Measurements from ENCODE around the gene PCAT6.
A peak's percentile ranks its signal among the peaks of the same experiment; 100 is the strongest.

PCAT6 gene

GRCh38 chr1:202835548-202836072 is 24.9 kb downstream of the PCAT6 start:
- WGBS, 2 donors (ENCODE audit: extremely low coverage in 2 of 2, insufficient read length in 2 of 2, insufficient replicate concordance in 1 of 2): no CpG with 5 or more reads among the region's 3 CpGs
- peaks cover 2% of the 10 kb centered on the region for H3K79me1 ChIP-seq (ENCODE audit: low read depth, low read length)
- H3K4ac ChIP-seq (ENCODE audit: low read length): no peak overlapping the region

GRCh38 chr1:202836623-202837403 is 26.1 kb downstream of the PCAT6 start:
- Histone ChIP-seq H3K14ac (ENCODE audit: low read length) (no peak overlapping the region), H3K4ac (ENCODE audit: low read length) (no peak overlapping the region), H2BK5ac (ENCODE audit: low read length) (peak overlapping the region; percentile 36), H3K79me1 (ENCODE audit: low read depth, low read length) (peaks cover 2% of the 10 kb centered on the region), H3K4me1 (ENCODE audit: control insufficient read depth in 2 of 2, insufficient read depth in 1 of 2, low read depth in 1 of 2, low read length in 2 of 2) (peaks cover 0 to 4% of the 10 kb centered on the region in 2 donors), H3K23ac (ENCODE audit: low read depth, low read length, poor library complexity) (peak overlapping the region; percentile 62), H2AFZ (ENCODE audit: low read length) (no peak overlapping the region), H4K91ac (ENCODE audit: low read depth, low read length, poor library complexity) (no peak overlapping the region), H3K4me2 (ENCODE audit: insufficient read depth, low read length, poor library complexity, severe bottlenecking) (no peak overlapping the region), H3K9me3 (replicated peaks in 1 of 2; ENCODE audit: control insufficient read depth in 2 of 2, insufficient read depth in 1 of 2, low read depth in 1 of 2, low read length in 2 of 2) (no peaks in the 10 kb centered on the region), H3K18ac (ENCODE audit: low read length) (no peak overlapping the region), H2BK120ac (ENCODE audit: low read depth, low read length) (no peak overlapping the region), H2BK12ac (ENCODE audit: low read length) (no peak overlapping the region), H3K27ac (replicated peaks; ENCODE audit: low read length) (no peak overlapping the region), H2BK15ac (ENCODE audit: low read length) (peak overlapping the region; percentile 22), H2AK5ac (ENCODE audit: low read depth, low read length) (peak overlapping the region; percentile 34), H3K9ac (ENCODE audit: low read depth, low read length, poor library complexity) (no peak overlapping the region), H3K36me3 (replicated peaks in 1 of 2; ENCODE audit: control insufficient read depth in 2 of 2, insufficient read depth in 2 of 2, low read length in 2 of 2) (no peaks in the 10 kb centered on the region), H3K27me3 (ENCODE audit: control insufficient read depth in 3 of 3, insufficient read depth in 3 of 3, low read depth in 1 of 3, low read length in 3 of 3) (peaks cover 0 to 34% (median 3%) of the 10 kb centered on the region in 3 experiments), H4K8ac (ENCODE audit: low read depth, low read length) (no peak overlapping the region), H3K4me3 (ENCODE audit: low read length in 2 of 2) (no peak overlapping the region)
- WGBS, 2 donors (ENCODE audit: extremely low coverage in 2 of 2, insufficient read length in 2 of 2, insufficient replicate concordance in 1 of 2): no CpG with 5 or more reads among the region's 5 CpGs
- DNase-seq (ENCODE audit: low spot score): no peak

More at GRCh38 chr1:202835548-202836072, 24.9 kb downstream of the PCAT6 start:
- Histone ChIP-seq H2BK12ac (ENCODE audit: low read length) (no peak overlapping the region), H3K4me3 (ENCODE audit: low read length in 2 of 2) (no peak overlapping the region), H2AK5ac (ENCODE audit: low read depth, low read length) (peak overlapping the region; percentile 85), H3K18ac (ENCODE audit: low read length) (peak overlapping the region; percentile 61), H3K4me1 (ENCODE audit: control insufficient read depth in 2 of 2, insufficient read depth in 1 of 2, low read depth in 1 of 2, low read length in 2 of 2) (peaks cover 0 to 4% of the 10 kb centered on the region in 2 donors), H2BK5ac (ENCODE audit: low read length) (peak overlapping the region; percentile 84), H4K91ac (ENCODE audit: low read depth, low read length, poor library complexity) (no peak overlapping the region), H4K8ac (ENCODE audit: low read depth, low read length) (no peak overlapping the region), H3K23ac (ENCODE audit: low read depth, low read length, poor library complexity) (peak overlapping the region; percentile 90), H3K4me2 (ENCODE audit: insufficient read depth, low read length, poor library complexity, severe bottlenecking) (no peak overlapping the region), H2BK120ac (ENCODE audit: low read depth, low read length) (no peak overlapping the region), H2BK15ac (ENCODE audit: low read length) (peak overlapping the region; percentile 14), H3K36me3 (replicated peaks in 1 of 2; ENCODE audit: control insufficient read depth in 2 of 2, insufficient read depth in 2 of 2, low read length in 2 of 2) (no peaks in the 10 kb centered on the region), H3K9me3 (replicated peaks in 1 of 2; ENCODE audit: control insufficient read depth in 2 of 2, insufficient read depth in 1 of 2, low read depth in 1 of 2, low read length in 2 of 2) (no peaks in the 10 kb centered on the region), H2AFZ (ENCODE audit: low read length) (no peak overlapping the region), H3K27ac (replicated peaks; ENCODE audit: low read length) (no peak overlapping the region), H3K9ac (ENCODE audit: low read depth, low read length, poor library complexity) (no peak overlapping the region), H3K27me3 (ENCODE audit: control insufficient read depth in 3 of 3, insufficient read depth in 3 of 3, low read depth in 1 of 3, low read length in 3 of 3) (peaks cover 0 to 34% (median 0%) of the 10 kb centered on the region in 3 experiments), H3K14ac (ENCODE audit: low read length) (no peak overlapping the region)
- DNase-seq (ENCODE audit: low spot score): no peak

DNA sequence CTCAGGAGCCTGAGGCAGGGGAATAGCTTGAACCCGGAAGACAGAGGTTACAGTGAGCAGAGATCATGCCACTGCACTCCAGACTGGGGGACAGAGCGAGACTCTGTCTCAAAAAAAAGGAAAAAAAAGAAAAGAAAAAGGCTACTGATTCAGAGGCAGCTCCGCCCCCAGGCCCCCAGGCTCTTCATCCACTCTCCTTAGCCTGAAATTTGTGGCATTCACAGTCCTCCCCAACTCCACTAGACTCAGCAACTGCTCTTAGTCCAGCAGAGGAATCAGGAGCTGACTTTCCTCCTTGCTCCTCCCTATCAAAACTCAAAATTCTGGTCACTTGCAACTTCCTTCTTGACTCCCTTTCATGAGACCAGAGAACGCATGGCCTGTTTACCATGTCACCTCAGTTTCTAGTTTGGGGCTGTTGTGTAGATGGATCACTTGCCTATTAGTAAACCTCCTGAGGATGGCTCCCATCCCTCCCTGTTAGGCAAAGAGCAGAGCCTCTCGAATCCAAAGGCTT is 27.1 kb downstream of the PCAT6 start:
- Histone ChIP-seq H3K79me1 (ENCODE audit: low read depth, low read length) (peaks cover 2% of the 10 kb centered on the region), H3K9me3 (replicated peaks in 1 of 2; ENCODE audit: control insufficient read depth in 2 of 2, insufficient read depth in 1 of 2, low read depth in 1 of 2, low read length in 2 of 2) (no peaks in the 10 kb centered on the region), H4K8ac (ENCODE audit: low read depth, low read length) (no peak overlapping the region), H3K14ac (ENCODE audit: low read length) (no peak overlapping the region), H3K4me1 (ENCODE audit: control insufficient read depth in 2 of 2, insufficient read depth in 1 of 2, low read depth in 1 of 2, low read length in 2 of 2) (peaks cover 0 to 8% of the 10 kb centered on the region in 2 donors), H2BK12ac (ENCODE audit: low read length) (no peak overlapping the region), H4K91ac (ENCODE audit: low read depth, low read length, poor library complexity) (no peak overlapping the region), H3K23ac (ENCODE audit: low read depth, low read length, poor library complexity) (no peak overlapping the region), H3K4ac (ENCODE audit: low read length) (no peak overlapping the region), H2BK120ac (ENCODE audit: low read depth, low read length) (no peak overlapping the region), H2AK5ac (ENCODE audit: low read depth, low read length) (no peak overlapping the region), H3K27ac (replicated peaks; ENCODE audit: low read length) (no peak overlapping the region), H2AFZ (ENCODE audit: low read length) (peak overlapping the region; percentile 5), H3K9ac (ENCODE audit: low read depth, low read length, poor library complexity) (no peak overlapping the region), H3K4me2 (ENCODE audit: insufficient read depth, low read length, poor library complexity, severe bottlenecking) (no peak overlapping the region), H2BK5ac (ENCODE audit: low read length) (no peak overlapping the region), H2BK15ac (ENCODE audit: low read length) (no peak overlapping the region), H3K27me3 (ENCODE audit: control insufficient read depth in 3 of 3, insufficient read depth in 3 of 3, low read depth in 1 of 3, low read length in 3 of 3) (peaks cover 0 to 32% (median 3%) of the 10 kb centered on the region in 3 experiments), H3K18ac (ENCODE audit: low read length) (no peak overlapping the region), H3K4me3 (ENCODE audit: low read length in 2 of 2) (no peak overlapping the region), H3K36me3 (replicated peaks in 1 of 2; ENCODE audit: control insufficient read depth in 2 of 2, insufficient read depth in 2 of 2, low read length in 2 of 2) (no peaks in the 10 kb centered on the region)
- DNase-seq (ENCODE audit: low spot score): no peak
- WGBS, 2 donors (ENCODE audit: extremely low coverage in 2 of 2, insufficient read length in 2 of 2, insufficient replicate concordance in 1 of 2): no CpG with 5 or more reads among the region's 5 CpGs

DNA sequence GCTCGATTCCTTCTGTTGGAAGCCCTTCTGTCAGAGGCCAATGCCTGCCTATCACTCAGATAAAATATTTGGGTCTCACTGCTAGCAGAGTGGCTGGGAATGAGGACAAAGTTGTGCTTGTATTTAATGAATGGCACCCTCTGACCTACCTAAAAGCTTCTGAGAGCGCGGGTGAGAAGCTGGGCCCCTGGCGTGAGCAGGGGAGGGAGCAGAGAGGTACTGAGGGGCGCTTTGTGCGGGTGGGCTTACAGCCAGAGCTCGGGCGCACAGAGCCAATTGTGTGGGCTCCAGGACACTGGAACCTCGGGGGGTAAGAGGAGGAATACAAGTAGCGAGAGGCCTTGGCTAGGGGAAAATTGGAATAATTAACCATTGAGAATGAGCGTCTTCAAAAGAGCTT is 32.3 kb downstream of the PCAT6 start:
- no peak overlapping the region for H2BK12ac ChIP-seq (ENCODE audit: low read length)
- no peaks in the 10 kb centered on the region for H3K79me1 ChIP-seq (ENCODE audit: low read depth, low read length)
- H3K4me3 ChIP-seq (ENCODE audit: low read length in 2 of 2): no peak overlapping the region
- no peak overlapping the region for H2BK5ac ChIP-seq (ENCODE audit: low read length)
- no peak overlapping the region for H2BK15ac ChIP-seq (ENCODE audit: low read length)
- WGBS, 2 donors (ENCODE audit: extremely low coverage in 2 of 2, insufficient read length in 2 of 2, insufficient replicate concordance in 1 of 2): no CpG with 5 or more reads among the region's 11 CpGs
- no peak overlapping the region for H4K91ac ChIP-seq (ENCODE audit: low read depth, low read length, poor library complexity)
- peak overlapping the region; percentile 59 for H2AFZ ChIP-seq (ENCODE audit: low read length)
- peaks cover 0 to 3% (median 0%) of the 10 kb centered on the region in 3 experiments for H3K27me3 ChIP-seq (ENCODE audit: control insufficient read depth in 3 of 3, insufficient read depth in 3 of 3, low read depth in 1 of 3, low read length in 3 of 3)
- no peak overlapping the region for H3K9ac ChIP-seq (ENCODE audit: low read depth, low read length, poor library complexity)
- no peak overlapping the region for H2BK120ac ChIP-seq (ENCODE audit: low read depth, low read length)
- no peak overlapping the region for H2AK5ac ChIP-seq (ENCODE audit: low read depth, low read length)
- H3K9me3 ChIP-seq (replicated peaks in 1 of 2; ENCODE audit: control insufficient read depth in 2 of 2, insufficient read depth in 1 of 2, low read depth in 1 of 2, low read length in 2 of 2): no peaks in the 10 kb centered on the region
- no peak overlapping the region for H3K23ac ChIP-seq (ENCODE audit: low read depth, low read length, poor library complexity)
- H3K36me3 ChIP-seq (replicated peaks in 1 of 2; ENCODE audit: control insufficient read depth in 2 of 2, insufficient read depth in 2 of 2, low read length in 2 of 2): no peaks in the 10 kb centered on the region
- H3K14ac ChIP-seq (ENCODE audit: low read length): no peak overlapping the region
- no peak for DNase-seq (ENCODE audit: low spot score)
- no peak overlapping the region for H3K4ac ChIP-seq (ENCODE audit: low read length)
- no peak overlapping the region for H4K8ac ChIP-seq (ENCODE audit: low read depth, low read length)
- peak overlapping the region; percentile 30 for H3K27ac ChIP-seq (replicated peaks; ENCODE audit: low read length)
- no peak overlapping the region for H3K4me2 ChIP-seq (ENCODE audit: insufficient read depth, low read length, poor library complexity, severe bottlenecking)
- no peak overlapping the region for H3K18ac ChIP-seq (ENCODE audit: low read length)
- peaks cover 0 to 13% of the 10 kb centered on the region in 2 donors for H3K4me1 ChIP-seq (ENCODE audit: control insufficient read depth in 2 of 2, insufficient read depth in 1 of 2, low read depth in 1 of 2, low read length in 2 of 2)

Data from neuronal stem cell (in vitro differentiated cells).